ENCODE data around the gene CALML5.

The CALML5 gene

DNA sequence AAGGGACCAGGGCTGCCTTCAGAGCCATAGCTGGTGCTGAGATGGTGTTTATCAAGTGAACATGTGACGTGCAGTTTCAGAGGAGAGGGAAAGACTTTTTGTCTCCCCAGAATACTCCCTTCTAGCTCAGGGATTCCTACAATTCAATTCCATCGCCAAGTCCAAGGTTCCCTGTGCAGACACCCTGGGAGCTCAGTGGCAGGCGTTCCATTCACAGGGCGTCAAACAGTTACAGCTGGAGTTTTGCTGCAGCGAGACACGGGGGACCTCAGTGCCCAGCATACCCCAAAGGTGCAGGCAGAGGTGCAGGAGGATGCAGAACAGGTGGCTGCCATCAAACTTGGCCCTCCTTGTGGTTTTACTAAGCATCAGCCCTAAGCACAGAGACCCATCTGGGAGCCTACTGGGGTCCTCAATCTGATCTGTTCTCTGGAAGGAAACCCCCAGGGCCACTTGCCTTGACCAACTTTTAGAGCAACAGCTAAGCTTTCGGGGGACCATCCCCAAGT, 846 bp upstream of the CALML5 start:
- no peak for DNase-seq

DNA sequence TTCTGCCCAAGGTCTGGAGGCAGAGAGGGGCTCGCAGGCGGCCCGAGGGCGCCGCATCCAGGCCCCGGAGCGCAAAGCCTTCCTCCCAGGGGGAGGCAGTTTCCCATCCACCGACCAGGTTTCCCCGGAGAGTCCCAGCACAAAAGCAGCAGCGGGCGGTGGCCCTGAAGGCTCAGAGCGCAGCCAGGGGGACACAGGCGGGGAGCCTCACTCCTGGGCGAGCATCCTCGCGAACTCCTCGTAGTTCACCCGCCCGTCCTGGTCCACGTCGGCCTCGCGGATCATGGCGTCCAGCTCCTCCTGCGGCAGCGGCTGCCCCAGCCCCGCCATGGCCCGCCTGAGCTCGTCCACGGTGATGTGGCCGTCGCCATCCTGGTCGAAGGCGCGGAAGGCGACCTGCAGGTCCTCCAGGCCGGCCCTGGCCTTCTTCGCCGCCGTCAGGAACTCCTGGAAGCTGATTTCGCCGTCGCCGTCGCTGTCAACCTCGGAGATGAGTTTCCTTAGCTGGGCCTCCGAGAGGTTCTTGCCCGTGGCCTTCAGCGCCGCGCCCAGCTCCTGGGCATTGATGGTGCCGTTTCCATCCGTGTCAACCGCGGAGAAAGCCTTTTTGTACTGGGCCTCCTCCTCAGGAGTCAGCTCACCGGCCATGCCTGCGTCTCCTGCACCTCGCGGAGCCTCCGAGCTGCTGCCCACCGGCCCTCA, 428 bp downstream of the CALML5 start:
- no peak for DNase-seq

DNA sequence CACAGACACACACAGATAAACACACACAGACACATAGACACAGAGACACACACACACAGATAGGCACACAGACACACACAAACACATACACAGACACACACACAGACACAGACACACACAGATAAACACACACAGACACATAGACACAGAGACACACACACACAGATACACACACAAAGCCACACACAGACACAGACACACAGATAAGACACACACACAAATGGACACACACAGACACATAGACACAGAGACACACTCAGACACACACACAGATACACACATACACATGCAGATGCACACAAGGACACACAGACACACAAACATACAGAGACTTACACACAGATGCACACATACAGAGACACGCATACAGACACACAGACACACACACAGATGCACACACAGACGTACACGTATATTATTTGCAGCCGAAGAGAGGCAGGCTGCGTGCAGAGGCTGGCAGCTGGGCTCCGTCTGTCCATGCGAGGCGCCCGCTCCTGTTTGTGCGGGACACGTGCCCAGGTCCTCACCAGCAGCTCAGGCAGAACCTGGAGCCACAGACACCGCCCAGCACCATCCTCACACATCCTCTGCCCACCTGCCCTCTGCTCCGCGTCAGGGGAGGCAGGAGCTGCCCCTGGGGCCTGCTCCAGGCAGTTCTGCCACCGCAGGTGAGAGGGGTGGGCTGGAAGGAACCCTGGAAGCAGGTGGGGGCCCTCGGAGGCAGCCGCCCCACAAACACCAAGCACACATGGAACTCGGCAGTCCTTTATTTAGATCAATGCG, 1.2 kb downstream of the CALML5 start:
- no peak for DNase-seq

DNA sequence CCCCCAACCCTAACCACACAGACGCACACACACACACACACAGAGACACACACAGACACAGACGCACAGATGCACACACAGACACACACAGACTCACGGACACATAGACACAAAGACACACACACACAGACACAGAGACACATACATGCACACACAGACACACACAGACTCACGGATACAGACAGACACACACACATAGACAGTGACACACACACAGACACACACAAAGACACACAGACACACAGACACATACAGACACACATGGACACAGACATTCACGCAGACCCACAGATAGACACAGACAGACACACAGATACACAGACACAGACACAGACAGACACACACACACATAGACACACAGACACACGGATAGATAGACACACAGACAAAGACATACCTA, 2.1 kb downstream of the CALML5 start:
- DNase-seq: no peak

DNA sequence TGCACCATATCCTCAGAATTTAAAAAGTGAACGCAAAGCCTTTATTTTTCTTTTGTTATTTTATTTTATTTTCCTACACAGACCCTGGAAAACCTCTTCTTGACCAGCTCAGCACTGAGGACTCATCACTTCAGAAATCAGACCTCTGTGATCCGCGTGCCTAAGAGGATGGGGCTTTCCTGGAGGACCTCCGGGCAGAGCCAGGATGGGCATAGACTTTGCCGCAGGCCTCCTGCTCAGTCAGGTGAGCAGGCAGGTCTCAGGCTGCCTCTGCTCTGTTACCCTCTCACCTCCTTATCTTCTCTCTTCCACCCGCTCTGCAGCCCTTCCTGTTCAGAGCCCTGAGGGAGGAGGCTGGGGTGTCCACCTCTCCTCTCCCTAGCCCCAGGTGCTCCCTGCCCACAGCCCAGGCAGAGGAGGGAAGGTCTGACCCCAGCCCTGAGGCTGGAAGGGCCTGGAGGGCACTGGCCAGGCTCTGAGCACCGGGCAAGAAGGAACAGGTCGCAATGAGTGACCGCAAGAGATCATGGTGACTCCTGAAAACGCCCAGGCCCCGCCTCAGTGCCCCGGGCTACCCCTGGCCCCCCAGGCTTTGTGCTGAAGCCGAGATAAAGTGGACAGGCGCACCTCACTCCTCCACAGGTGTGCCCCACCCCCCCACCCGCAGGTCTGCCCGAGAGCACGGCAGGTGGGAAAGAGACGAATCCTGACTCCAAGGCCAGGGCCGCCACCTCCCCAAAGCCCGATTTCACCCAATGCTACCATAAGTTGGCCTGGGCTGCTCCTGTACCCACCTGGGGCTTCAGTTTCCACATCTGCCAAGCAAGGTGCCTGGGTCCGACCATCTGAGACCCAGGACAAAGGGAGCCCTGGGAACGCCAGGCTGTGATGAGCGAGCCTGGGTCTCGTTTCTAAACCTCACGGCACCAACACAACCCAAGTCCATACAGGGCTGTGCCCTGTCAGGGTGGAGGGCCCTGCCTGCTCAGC, 2.8 kb downstream of the CALML5 start:
- DNase-seq: no peak

DNA sequence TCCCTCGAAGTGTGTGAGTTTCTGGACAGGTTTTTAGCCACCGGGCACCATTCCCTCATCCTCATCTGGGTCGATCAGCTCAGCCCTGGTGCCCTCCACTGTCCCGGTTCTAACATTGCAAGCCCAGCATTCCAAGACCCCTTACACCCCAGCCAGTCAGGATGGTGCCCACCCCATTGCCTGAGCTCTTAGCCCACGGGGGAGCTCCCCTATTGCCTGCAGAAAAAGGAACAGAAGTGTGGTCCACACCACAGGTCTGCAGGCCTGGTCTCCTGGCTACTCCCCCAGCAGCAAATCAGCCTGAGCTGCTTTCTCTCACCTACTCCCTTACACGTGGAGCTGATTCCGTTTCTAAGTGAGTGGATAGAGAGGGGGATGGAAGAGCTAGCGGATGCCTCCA, 4.8 kb downstream of the CALML5 start:
- no peak for DNase-seq

DNA sequence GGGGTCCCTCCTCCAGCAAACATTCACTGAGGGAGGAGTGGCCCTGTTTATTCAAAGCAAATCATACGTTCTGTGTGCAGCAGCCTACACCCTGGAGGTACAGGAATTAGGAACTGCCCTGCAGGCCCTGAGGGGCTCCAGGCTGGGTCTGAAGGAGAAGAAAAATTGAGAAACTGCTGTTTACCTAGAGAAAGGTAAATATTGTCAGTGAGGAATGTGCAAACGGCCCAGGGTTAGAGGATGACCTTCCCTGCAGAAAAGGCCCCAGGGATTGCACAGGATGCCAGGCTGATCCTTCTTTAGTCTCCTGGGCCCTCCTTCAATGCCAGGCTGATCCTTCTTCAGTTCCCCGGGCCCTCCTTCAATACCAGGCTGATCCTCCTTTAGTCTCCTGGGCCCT, 5.7 kb downstream of the CALML5 start:
- no peak for DNase-seq

DNA sequence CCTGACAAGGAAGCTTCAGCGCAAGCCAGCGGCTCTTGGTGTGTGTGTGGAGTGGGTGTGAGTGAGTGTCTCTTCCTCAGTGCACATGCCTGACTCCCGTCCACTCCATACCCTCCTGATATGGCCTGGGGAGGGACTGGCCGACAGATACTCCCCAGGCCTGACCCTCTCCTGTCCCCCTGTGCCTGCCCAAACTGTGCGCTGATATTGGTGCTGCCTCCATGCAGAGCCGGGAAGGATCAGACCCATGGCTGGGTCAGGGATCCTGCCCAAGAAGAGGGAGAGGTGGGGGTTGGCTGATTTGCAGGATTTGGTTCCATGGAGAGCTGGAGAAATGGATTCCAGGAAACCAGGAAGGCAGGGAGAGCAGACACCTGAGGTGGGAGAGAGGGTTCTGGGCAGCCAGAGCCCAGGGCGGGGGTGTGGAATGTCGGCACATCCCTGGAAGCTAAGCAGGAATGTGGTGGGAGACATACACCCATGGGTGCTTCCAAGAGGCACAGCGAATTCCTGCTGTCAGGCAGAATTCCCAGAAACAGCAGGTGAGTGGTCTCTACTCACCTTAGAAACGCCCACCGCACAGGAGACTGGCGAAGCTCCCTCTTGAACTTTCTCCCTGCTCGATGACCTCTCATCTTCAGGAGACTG, 6.3 kb downstream of the CALML5 start:
- no peak for DNase-seq

DNA sequence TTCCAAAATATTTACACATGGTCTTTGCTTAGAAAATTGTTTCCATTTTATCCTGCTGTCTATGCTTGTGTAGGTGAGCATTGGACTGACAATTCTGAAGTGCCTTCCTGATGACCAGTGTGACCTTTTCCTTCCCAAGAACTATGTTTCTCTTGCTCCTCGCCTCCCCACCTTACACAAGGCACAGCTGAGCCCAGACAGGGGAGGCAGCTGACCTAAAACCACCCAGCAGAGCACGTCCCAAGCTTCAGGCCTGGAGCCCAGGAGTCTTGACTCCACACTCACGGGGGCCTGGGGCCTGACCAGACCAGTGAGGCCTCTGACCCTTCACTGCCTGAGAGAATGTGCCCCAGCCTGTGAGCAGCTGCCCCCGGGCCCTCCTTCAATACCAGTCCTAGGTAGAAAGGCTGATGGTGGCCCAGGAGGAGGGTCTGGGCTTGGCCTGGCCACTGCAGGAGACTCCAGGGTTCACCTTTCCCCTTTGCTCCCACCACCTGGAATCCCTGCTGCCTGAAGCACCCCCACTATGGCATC, 7.0 kb downstream of the CALML5 start:
- no peak for DNase-seq

DNA sequence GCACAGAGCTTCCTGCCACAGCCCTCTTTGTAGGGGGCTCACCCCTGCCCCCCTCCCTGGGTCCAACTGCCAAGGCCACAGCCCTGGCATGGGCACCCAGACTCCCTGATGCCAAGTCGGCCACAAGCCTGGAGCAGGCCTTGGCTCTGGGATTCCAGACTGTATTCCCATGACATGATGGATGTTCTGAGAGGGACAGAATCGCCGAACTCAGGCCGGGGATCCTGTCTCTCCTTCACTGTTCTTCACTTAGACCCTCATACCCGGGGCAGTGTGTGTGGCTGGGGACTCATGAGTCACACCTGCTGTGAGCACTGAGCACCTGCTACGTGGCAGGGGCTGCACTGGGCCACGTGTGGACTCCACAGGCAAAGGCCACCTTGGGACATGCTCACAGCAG, 7.9 kb downstream of the CALML5 start:
- DNase-seq: no peak

DNA sequence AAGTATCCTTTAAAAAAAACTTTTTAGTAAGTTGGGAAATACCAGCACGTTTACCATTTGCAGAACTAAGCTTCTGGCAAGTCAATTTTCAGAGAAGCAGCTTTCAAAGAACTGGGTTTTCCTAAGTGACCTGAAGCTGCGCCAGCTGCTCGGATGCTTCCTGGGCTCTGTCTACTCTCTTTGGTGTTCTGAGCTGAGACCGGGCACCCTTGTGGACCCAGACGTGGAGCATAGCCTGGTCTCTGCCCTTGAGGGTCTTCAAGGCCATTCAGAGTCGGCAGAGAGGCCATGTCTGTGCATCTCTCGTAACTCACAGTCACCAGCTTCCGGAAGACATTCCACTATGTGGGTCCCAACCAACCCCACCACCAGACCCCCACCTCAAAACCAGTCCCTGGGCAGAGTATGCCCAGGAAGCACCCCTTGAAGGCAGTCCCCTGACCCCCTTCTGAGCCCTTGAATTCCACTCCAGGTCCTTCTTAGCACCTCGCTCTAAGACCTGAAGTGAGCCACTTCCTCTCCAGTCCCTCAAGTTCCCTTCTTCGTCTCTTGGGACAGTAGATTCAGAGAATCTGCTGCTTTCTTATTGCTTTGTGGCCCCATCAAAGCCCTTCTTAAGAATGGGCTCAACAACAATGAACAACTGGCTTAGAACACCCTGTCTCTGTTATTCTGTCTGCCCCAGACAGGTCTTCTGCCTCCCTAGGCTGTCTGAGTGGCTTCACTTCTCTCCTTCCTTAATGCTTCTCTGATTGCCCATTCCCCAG, 8.5 kb downstream of the CALML5 start:
- DNase-seq: no peak

DNA sequence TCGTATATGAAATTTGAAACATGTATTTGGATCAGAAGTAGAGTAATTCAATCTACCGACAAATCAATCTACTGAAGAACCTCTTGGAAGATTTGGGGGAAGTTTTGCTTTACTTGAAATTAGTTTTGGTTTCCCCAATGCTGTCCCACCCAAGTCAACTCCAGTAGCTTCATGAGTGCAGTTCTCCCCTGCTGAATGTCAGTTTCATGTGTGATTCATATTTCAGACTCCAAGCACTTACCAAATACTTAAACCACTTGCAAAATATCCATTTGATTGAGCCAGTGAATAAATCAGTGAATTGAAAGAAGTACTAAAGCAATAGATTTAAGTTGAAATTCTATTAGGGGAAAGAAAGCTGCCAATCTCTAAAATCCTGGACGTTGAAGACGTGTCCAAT, 9.3 kb downstream of the CALML5 start:
- no peak for DNase-seq

DNA sequence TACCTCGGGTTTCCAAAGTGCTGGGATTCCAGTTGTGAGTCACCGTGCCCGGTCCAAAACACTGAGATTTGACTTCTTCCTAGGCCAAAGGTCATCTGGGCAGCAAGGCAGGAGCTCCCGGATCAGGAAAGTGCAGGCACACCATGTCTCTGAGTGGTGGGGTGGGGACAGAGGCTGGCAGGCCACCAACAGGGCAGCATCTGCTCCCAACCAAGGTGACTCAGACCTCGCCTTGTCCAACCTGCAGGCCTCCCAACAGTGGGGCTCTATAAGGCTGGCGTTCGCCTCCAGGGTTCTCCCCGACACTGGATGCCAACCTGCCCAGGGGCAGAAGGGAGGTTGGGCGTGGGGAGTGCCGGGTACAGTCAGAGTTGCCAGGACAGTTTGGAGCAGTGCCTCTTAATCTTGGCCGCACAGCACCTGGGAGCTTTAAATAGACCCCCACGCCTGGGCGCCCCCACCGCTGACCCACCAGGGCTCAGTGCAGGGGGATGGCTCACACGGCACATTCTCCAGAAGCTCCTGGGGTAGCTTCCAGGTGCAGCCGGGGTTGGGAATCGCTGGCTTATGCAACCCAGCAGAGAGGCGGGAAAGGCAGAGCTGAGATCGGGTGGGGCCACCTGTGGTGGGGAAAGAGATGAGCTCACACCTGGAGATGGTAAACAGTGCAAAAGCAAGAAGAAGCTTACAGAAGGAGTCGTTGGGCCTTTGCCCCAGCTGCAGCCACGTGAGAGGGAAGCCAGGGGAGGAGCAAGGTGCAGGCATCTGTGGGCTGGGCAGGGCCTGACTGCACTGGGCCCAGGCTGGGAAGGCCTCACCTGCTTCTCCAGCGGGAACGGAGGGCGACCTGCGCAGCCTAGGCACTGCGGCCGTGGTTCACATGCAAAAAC, 10.9 kb downstream of the CALML5 start:
- DNase-seq: no peak

DNA sequence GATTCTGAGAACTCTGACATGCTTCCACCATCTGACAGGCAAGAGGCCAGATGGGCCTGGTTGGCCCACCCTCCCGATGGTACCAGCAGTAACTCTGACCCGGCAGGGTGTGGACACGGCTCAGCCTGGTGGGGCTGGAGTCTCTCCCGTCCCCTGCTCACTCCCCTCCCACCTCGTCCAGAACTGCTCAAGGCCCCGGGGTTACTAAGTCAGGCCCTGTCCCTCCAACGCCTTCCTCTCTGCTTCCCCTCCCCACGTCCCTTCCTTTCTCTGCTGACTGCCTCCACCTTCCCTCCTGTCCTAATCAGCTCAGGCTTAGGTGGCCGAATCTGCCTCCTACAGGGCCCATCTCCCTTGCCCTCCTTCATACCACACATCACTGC, 12.5 kb downstream of the CALML5 start:
- DNase-seq: no peak

DNA sequence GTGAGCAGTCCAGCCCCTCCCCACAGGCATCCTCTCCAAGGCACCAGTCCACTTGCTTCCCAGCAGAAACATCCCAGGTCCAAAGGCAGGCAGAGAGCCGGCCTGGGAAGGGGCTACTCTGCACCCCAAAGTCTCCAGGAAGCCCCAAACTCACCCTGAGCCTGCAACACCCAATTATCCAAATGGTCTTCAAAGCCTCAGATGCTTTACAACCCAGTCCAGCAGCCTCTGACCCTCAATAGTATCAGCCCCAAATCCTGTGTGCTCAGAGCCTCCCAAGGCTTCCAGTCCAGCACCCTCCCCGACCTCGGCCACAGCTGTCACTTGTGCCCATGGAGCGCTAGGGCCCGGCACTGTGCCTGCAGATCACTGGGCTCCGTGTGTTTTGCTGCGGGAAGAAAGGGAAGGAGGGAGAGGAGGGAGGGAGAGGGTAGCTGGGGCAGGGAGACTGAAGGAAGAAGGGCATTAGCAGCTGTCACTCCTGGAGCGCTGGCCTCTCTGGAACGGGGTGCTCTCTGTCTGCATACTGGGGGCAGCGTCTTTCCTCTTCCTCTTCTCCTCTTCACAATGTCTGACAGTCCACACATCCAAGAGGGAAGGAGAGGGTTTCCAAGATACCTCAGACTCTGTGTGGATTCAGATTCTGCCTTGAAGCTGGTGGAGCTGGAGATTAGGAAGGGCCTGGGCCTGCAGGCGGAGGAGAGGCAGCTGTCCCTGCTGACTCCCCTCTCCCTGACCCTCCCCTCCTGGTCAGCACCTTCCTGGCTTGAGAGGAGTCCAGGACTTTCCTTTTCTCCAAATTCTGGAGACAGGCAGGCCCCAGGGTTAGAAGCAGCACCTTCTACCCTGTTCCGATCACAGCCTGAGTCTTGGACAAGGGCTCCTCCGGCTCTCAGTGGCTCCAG, 13.2 kb downstream of the CALML5 start:
- no peak for DNase-seq

DNA sequence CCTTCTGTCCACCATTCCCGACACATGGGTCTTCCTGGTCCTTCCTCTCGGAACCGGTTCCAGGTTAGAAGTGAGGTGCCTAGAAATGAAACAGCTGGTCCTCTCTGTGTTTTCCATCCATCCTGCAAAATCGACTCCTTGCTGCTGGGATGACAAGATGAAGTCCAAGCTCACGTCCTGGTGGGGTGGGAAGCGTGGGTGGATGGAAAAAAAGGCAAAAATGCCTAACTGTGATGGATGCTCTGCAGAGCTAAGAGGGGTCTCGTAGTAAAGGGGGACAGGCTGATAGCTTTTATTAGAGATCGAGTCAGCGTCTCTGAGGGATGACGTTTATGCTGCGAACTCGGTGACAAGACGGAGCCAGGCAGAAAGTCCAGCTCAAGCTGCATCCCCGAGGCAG, 14.1 kb downstream of the CALML5 start:
- DNase-seq: no peak

DNA sequence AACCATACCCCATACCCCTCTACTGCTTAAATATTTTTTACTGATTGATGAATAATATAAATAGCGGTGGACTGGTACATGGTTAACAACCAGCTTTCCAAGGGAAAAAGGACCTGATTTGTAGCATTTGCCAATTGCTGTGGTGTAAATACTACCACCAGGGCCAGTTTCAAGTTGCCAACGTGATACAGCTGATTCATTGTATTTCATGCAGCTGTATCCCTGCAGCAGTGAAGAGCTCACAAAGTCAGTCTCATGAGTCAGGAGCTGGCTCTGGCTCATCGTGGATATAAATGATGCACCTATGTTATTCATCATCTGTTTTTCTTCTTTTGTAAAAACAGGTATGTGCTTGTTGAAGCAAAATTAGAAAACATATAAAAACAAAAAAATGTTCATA, 15.2 kb downstream of the CALML5 start:
- DNase-seq: no peak

DNA sequence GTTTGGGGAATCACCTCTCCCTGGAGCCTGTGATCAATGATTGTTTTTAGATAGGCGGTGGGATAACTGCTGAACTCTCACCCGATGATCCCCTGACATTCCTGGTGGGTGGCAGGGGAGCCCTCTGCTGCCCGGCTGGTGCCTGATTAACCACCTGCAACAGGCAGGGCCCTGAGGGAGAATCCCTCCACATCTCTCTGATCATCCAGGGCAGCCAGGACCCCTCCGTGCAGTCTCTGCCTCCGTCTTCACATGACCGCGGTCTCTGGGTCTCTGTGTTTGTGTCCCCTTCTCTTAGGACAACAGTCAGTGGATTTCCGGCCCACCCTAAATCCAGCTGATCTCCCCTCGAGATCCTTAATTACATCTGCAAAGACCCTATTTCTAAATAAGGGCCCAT, 17.4 kb downstream of the CALML5 start:
- no peak for DNase-seq

DNA sequence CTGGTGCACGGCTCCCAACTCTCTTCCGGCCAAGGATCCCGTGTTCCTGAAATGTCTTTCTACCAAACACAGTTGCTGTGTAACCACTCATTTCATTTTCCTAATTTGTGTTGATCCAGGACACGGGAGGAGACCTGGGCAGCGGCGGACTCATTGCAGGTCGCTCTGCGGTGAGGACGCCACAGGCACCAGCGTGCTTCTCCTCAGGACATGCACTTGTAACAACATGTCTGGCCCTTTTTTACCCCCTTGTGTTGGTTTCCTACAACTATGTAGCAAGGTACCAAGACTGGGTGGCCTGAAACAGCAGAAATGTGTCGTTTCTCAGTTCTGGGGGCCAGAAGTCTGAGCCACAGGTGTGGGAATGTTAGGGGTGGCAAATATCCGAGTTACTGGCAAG, 18.2 kb downstream of the CALML5 start:
- no peak for DNase-seq
